Activated gamma-delta T cell treated with Interleukin-2 at 50 U/mL for 16 hours (primary cell): ENCODE measurements around the gene ABLIM3.

Experiments
- DNase-seq: peaks from one replicate; pipeline ENCODE4 v3.0.0-alpha.2; 2020

The ABLIM3 gene

GRCh38 chr5:149284501-149284900 is 143.2 kb downstream of the ABLIM3 start:
- DNase-seq: no peak

GRCh38 chr5:149285153-149285552 is 143.9 kb downstream of the ABLIM3 start:
- no peak for DNase-seq

GRCh38 chr5:149288436-149288835 is 147.1 kb downstream of the ABLIM3 start:
- no peak for DNase-seq

GRCh38 chr5:149289301-149289700 is 148.0 kb downstream of the ABLIM3 start:
- DNase-seq: no peak

GRCh38 chr5:149294872-149295829 is 153.9 kb downstream of the ABLIM3 start:
- no peak for DNase-seq

GRCh38 chr5:149297340-149298025 is 156.2 kb downstream of the ABLIM3 start:
- DNase-seq: no peak

GRCh38 chr5:149298163-149298562 is 156.9 kb downstream of the ABLIM3 start:
- DNase-seq: no peak

- DNase-seq: no peak
These were observed 157.6 kb downstream of the ABLIM3 start for GRCh38 chr5:149298842-149299404.

- DNase-seq: no peak
These were observed 158.3 kb downstream of the ABLIM3 start for GRCh38 chr5:149299451-149300054.

GRCh38 chr5:149300441-149300840 is 159.1 kb downstream of the ABLIM3 start:
- no peak for DNase-seq

- DNase-seq: no peak
These were observed 159.9 kb downstream of the ABLIM3 start for GRCh38 chr5:149301049-149301743.

GRCh38 chr5:149301744-149302380 is 160.6 kb downstream of the ABLIM3 start:
- no peak for DNase-seq

- DNase-seq: no peak
These were observed 161.3 kb downstream of the ABLIM3 start for GRCh38 chr5:149302641-149303040.

- no peak for DNase-seq
These were observed 161.9 kb downstream of the ABLIM3 start for GRCh38 chr5:149303210-149303609.

- no peak for DNase-seq
These were observed 163.1 kb downstream of the ABLIM3 start for GRCh38 chr5:149304195-149305078.

GRCh38 chr5:149309354-149309753 is 168.1 kb downstream of the ABLIM3 start:
- no peak for DNase-seq
